HepG2 (cell line): ENCODE data around the gene MTURN.

Source experiments
- HNF1A ChIP-seq, 2 experiments: sonication (generic) in 1 of 2; formaldehyde crosslinking in 1 of 2; IDR thresholded peaks; 2 replicates each; pipeline versions ENCODE4 v1.4.0 to v1.6.1; 2016 to 2020; ENCODE audit warnings: borderline replicate concordance in 1 of 2, low read depth in 1 of 2, mild to moderate bottlenecking in 1 of 2, missing genetic modification reagents in 1 of 2
- NFYB ChIP-seq: sonication (generic); formaldehyde crosslinking; IDR thresholded peaks from 2 replicates; pipeline ENCODE4 v1.4.0; 2020; ENCODE audit warnings: missing genetic modification reagents
- NR1H2 ChIP-seq: sonication (generic); formaldehyde crosslinking; IDR thresholded peaks from 2 replicates; pipeline ENCODE4 v1.8.1; 2022; ENCODE audit warnings: low read depth, missing genetic modification reagents, borderline replicate concordance
- PBX2 ChIP-seq: IDR thresholded peaks from 2 replicates; pipeline ENCODE4 v1.6.1; 2016; ENCODE audit warnings: control low read depth
- POLR2A ChIP-seq, 2 experiments: IDR thresholded peaks; 2 replicates each; pipeline ENCODE4 v1.6.1; 2011; ENCODE audit warnings: low read depth in 2 of 2, low read length in 2 of 2, mild to moderate bottlenecking in 1 of 2, moderate library complexity in 1 of 2; ENCODE audit not compliant: insufficient read depth in 1 of 2
- TARDBP ChIP-seq: sonication (generic); formaldehyde crosslinking; IDR thresholded peaks from 2 replicates; pipeline ENCODE4 v1.8.0; 2022; ENCODE audit warnings: mild to moderate bottlenecking, missing genetic modification reagents
- TCF7L2 ChIP-seq: IDR thresholded peaks from 2 replicates; pipeline ENCODE4 v1.6.1; 2011; ENCODE audit warnings: mild to moderate bottlenecking, low read depth, low read length, moderate library complexity
- ZNF160 ChIP-seq: sonication (generic); formaldehyde crosslinking; IDR thresholded peaks from 2 replicates; pipeline ENCODE4 v1.8.0; 2022; ENCODE audit warnings: mild to moderate bottlenecking, inconsistent platforms, missing genetic modification reagents
- TF ChIP-seq, protein P1 (sequence below): sonication (generic); formaldehyde crosslinking; IDR thresholded peaks from 2 replicates; pipeline ENCODE4 v1.9.0; 2021; ENCODE audit warnings: missing genetic modification reagents, mild to moderate bottlenecking, borderline replicate concordance
- TF ChIP-seq, protein P2 (sequence below): sonication (generic); formaldehyde crosslinking; IDR thresholded peaks from 2 replicates; pipeline ENCODE4 v1.9.0; 2022; ENCODE audit warnings: low read depth, missing genetic modification reagents
- TF ChIP-seq, protein P3 (sequence below): sonication (generic); formaldehyde crosslinking; IDR thresholded peaks from 2 replicates; pipeline ENCODE4 v1.8.0; 2022; ENCODE audit warnings: mild to moderate bottlenecking, missing genetic modification reagents; ENCODE audit not compliant: insufficient replicate concordance
- TF ChIP-seq, protein P4 (sequence below), 2 experiments: IDR thresholded peaks; 2 replicates each; pipeline ENCODE4 v1.6.1; 2011 to 2012; ENCODE audit warnings: low read length in 2 of 2, borderline replicate concordance in 1 of 2, low read depth in 1 of 2, mild to moderate bottlenecking in 1 of 2, moderate library complexity in 1 of 2

GRCh38 chr7:30206942-30207341 is 72.2 kb downstream of the MTURN start:
- TF ChIP-seq, protein P1, sequence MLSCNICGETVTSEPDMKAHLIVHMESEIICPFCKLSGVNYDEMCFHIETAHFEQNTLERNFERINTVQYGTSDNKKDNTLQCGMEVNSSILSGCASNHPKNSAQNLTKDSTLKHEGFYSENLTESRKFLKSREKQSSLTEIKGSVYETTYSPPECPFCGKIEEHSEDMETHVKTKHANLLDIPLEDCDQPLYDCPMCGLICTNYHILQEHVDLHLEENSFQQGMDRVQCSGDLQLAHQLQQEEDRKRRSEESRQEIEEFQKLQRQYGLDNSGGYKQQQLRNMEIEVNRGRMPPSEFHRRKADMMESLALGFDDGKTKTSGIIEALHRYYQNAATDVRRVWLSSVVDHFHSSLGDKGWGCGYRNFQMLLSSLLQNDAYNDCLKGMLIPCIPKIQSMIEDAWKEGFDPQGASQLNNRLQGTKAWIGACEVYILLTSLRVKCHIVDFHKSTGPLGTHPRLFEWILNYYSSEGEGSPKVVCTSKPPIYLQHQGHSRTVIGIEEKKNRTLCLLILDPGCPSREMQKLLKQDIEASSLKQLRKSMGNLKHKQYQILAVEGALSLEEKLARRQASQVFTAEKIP (CRISPR knock-in tag), result no peak
- TF ChIP-seq POLR2A (IDR thresholded peaks at IDR 0.05; ENCODE audit: insufficient read depth in 1 of 2, low read depth in 2 of 2, low read length in 2 of 2), result no peak
- no peak for TF ChIP-seq PBX2 (CRISPR knock-in tag)
- no peak for TF ChIP-seq NR1H2
- no peak for TF ChIP-seq NFYB (CRISPR knock-in tag)
- TF ChIP-seq, protein P2, sequence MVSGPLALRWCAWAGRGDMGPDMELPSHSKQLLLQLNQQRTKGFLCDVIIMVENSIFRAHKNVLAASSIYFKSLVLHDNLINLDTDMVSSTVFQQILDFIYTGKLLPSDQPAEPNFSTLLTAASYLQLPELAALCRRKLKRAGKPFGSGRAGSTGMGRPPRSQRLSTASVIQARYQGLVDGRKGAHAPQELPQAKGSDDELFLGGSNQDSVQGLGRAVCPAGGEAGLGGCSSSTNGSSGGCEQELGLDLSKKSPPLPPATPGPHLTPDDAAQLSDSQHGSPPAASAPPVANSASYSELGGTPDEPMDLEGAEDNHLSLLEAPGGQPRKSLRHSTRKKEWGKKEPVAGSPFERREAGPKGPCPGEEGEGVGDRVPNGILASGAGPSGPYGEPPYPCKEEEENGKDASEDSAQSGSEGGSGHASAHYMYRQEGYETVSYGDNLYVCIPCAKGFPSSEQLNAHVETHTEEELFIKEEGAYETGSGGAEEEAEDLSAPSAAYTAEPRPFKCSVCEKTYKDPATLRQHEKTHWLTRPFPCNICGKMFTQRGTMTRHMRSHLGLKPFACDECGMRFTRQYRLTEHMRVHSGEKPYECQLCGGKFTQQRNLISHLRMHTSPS, result no peak
- TF ChIP-seq TARDBP (CRISPR knock-in tag), result no peak
- TF ChIP-seq ZNF160 (CRISPR knock-in tag), result no peak
- no peak for TF ChIP-seq TCF7L2
- TF ChIP-seq, protein P3, sequence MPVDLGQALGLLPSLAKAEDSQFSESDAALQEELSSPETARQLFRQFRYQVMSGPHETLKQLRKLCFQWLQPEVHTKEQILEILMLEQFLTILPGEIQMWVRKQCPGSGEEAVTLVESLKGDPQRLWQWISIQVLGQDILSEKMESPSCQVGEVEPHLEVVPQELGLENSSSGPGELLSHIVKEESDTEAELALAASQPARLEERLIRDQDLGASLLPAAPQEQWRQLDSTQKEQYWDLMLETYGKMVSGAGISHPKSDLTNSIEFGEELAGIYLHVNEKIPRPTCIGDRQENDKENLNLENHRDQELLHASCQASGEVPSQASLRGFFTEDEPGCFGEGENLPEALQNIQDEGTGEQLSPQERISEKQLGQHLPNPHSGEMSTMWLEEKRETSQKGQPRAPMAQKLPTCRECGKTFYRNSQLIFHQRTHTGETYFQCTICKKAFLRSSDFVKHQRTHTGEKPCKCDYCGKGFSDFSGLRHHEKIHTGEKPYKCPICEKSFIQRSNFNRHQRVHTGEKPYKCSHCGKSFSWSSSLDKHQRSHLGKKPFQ (CRISPR knock-in tag), result no peak
- no peak for TF ChIP-seq HNF1A (IDR thresholded peaks at IDR 0.05; ENCODE audit: low read depth)
- no peak for TF ChIP-seq HNF1A (CRISPR knock-in tag; IDR thresholded peaks at IDR 0.05; ENCODE audit: borderline replicate concordance)
- TF ChIP-seq, protein P4, sequence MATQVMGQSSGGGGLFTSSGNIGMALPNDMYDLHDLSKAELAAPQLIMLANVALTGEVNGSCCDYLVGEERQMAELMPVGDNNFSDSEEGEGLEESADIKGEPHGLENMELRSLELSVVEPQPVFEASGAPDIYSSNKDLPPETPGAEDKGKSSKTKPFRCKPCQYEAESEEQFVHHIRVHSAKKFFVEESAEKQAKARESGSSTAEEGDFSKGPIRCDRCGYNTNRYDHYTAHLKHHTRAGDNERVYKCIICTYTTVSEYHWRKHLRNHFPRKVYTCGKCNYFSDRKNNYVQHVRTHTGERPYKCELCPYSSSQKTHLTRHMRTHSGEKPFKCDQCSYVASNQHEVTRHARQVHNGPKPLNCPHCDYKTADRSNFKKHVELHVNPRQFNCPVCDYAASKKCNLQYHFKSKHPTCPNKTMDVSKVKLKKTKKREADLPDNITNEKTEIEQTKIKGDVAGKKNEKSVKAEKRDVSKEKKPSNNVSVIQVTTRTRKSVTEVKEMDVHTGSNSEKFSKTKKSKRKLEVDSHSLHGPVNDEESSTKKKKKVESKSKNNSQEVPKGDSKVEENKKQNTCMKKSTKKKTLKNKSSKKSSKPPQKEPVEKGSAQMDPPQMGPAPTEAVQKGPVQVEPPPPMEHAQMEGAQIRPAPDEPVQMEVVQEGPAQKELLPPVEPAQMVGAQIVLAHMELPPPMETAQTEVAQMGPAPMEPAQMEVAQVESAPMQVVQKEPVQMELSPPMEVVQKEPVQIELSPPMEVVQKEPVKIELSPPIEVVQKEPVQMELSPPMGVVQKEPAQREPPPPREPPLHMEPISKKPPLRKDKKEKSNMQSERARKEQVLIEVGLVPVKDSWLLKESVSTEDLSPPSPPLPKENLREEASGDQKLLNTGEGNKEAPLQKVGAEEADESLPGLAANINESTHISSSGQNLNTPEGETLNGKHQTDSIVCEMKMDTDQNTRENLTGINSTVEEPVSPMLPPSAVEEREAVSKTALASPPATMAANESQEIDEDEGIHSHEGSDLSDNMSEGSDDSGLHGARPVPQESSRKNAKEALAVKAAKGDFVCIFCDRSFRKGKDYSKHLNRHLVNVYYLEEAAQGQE (IDR thresholded peaks at IDR 0.05; ENCODE audit: borderline replicate concordance in 1 of 2, low read depth in 1 of 2, low read length in 2 of 2), result no peak
